Measurements from ENCODE around the gene TMEM204.

- TF ChIP-seq PBX3 (CRISPR knock-in tag; IDR thresholded peaks at IDR 0.05): no peak
- no peak for TF ChIP-seq CTCF (tag by site-specific recombination; IDR thresholded peaks at IDR 0.05)
- no peak for TF ChIP-seq ELK4 (IDR thresholded peaks at IDR 0.05; ENCODE audit: borderline replicate concordance, low read depth, low read length)
- no peak for TF ChIP-seq ZNF580 (tag by site-specific recombination; IDR thresholded peaks at IDR 0.05)
- TF ChIP-seq ZNF121 (tag by site-specific recombination; IDR thresholded peaks at IDR 0.05): no peak
- TF ChIP-seq ZBTB7A (tag by site-specific recombination; IDR thresholded peaks at IDR 0.05; ENCODE audit: low read depth): no peak
- no peak for TF ChIP-seq ZNF768 (tag by site-specific recombination; IDR thresholded peaks at IDR 0.05)
- TF ChIP-seq ZNF449 (tag by site-specific recombination; IDR thresholded peaks at IDR 0.05): no peak
- no peak for TF ChIP-seq ZBTB11 (tag by site-specific recombination; conservative IDR thresholded peaks at IDR 0.05; ENCODE audit: low read depth)
- no peak for TF ChIP-seq ZBTB48 (tag by site-specific recombination; IDR thresholded peaks at IDR 0.05)
- no peak for TF ChIP-seq ZNF280D (tag by site-specific recombination; IDR thresholded peaks at IDR 0.05)
Measured at GRCh38 chr16:1532771-1533170, 695 bp upstream of the TMEM204 start.
